GM12878 (cell line): ENCODE measurements around the gene SEC61A1. TPM values are rescaled to one million over a fixed set of nuclear protein-coding genes. Genes with fewer than 3 reads are reported as not detected.

Source experiments
- ATAC-seq: fragments of 200-7000 bp; cut with Tn5 transposase; 3 replicates; pipeline ENCODE4 v1.9.1; 2020; ENCODE audit warnings: mild to moderate bottlenecking, moderate library complexity
- BruUV-seq: library from RNA; stranded (reverse); fragments of 400-500 nt; replicated peaks from 2 replicates; lab custom pipeline; 2021; lab: Mats Ljungman, UMichigan
- CTCF ChIA-PET: fragments of 300-600 bp; sonication (Branson Sonifier 250); formaldehyde crosslinking; extraction: SDS; loops from one replicate; lab custom pipeline; 2021; ENCODE audit warnings: inconsistent platforms; lab: Yijun Ruan, JAX
- POLR2A ChIA-PET: fragments of 350-600 bp; formaldehyde crosslinking; extraction: SDS; loops from one replicate; lab custom pipeline; 2021; ENCODE audit warnings: inconsistent platforms; lab: Charles Lee
- RAD21 ChIA-PET: fragments of 300-600 bp; sonication (Branson Sonifier 250); formaldehyde crosslinking; loops from one replicate; lab custom pipeline; 2023; ENCODE audit warnings: antibody characterized with exemption; ENCODE audit not compliant: unreplicated experiment; lab: Charles Lee
- SMC1A ChIA-PET: fragments of 300-600 bp; sonication (Branson Sonifier 250); formaldehyde crosslinking; loops from one replicate; lab custom pipeline; 2023; ENCODE audit not compliant: unreplicated experiment, uncharacterized antibody; lab: Charles Lee
- DNase-seq: peaks from one replicate; pipeline ENCODE4 v3.0.0-alpha.2; 2011; ENCODE audit warnings: low read depth, low spot score
- FAIRE-seq: peaks from 3 replicates; lab custom pipeline; 2011; peaks lifted over from hg19 to GRCh38; lab: Jason Lieb, UNC
- H2AFZ ChIP-seq: 2 replicates; pipeline ENCODE4 v1.6.0; 2011; ENCODE audit warnings: low read depth, low read length, control low read depth; ENCODE audit not compliant: control insufficient read depth
- H3K27ac ChIP-seq: 2 replicates; pipeline ENCODE4 v1.5.1; 2011; ENCODE audit warnings: control low read depth; ENCODE audit not compliant: control insufficient read depth, insufficient read depth
- H3K27me3 ChIP-seq, 2 experiments: replicated peaks in 1 of 2; 2 replicates each; pipeline versions ENCODE4 v1.6.0 to v1.6.1; 2011; ENCODE audit warnings: low read length in 1 of 2; ENCODE audit not compliant: control insufficient read depth in 2 of 2, insufficient read depth in 2 of 2
- H3K36me3 ChIP-seq, 2 experiments: 2 replicates each; pipeline ENCODE4 v1.5.1; 2011; ENCODE audit warnings: low read length in 1 of 2; ENCODE audit not compliant: control insufficient read depth in 2 of 2, insufficient read depth in 2 of 2
- H3K4me1 ChIP-seq: 2 replicates; pipeline ENCODE4 v1.6.1; 2011; ENCODE audit warnings: mild to moderate bottlenecking, low read length, moderate library complexity, mixed read lengths; ENCODE audit not compliant: control insufficient read depth, insufficient read depth
- H3K4me2 ChIP-seq: 2 replicates; pipeline ENCODE4 v1.6.0; 2011; ENCODE audit warnings: control low read depth; ENCODE audit not compliant: control insufficient read depth, insufficient read depth
- H3K4me3 ChIP-seq: fragments of 200-600 bp; sonication (generic); 2 replicates; pipeline ENCODE4 v1.5.1; 2016
- H3K79me2 ChIP-seq: 2 replicates; pipeline ENCODE4 v1.6.0; 2011; ENCODE audit warnings: low read length; ENCODE audit not compliant: control insufficient read depth, insufficient read depth
- H3K9ac ChIP-seq: 2 replicates; pipeline ENCODE4 v1.8.0; 2011; ENCODE audit warnings: low read length, control low read depth, mixed read lengths; ENCODE audit not compliant: control insufficient read depth, insufficient read depth
- H3K9me3 ChIP-seq: replicated peaks from 3 replicates; pipeline ENCODE4 v1.5.1; 2011; ENCODE audit warnings: mild to moderate bottlenecking, low read length; ENCODE audit not compliant: control insufficient read depth, insufficient read depth
- H4K20me1 ChIP-seq: 2 replicates; pipeline ENCODE4 v1.6.0; 2011; ENCODE audit not compliant: control insufficient read depth, insufficient read depth
- ATF7 ChIP-seq: fragments of 450-650 bp; IDR thresholded peaks from 2 replicates; pipeline ENCODE4 v1.6.1; 2016; ENCODE audit warnings: low read depth, mild to moderate bottlenecking
- CBFB ChIP-seq: IDR thresholded peaks from 2 replicates; pipeline ENCODE4 v1.6.1; 2016; ENCODE audit warnings: antibody characterized with exemption, low read depth
- CREM ChIP-seq: IDR thresholded peaks from 2 replicates; pipeline ENCODE4 v1.6.1; 2014; ENCODE audit warnings: antibody characterized with exemption, low read depth
- EP300 ChIP-seq, 2 experiments: fragments of 150-350 bp in 1 of 2; IDR thresholded peaks; 2 replicates each; pipeline ENCODE4 v1.6.1; 2011 to 2012; ENCODE audit warnings: low read depth in 2 of 2, low read length in 2 of 2, borderline replicate concordance in 1 of 2, improper control_type of control experiment in 1 of 2, inconsistent platforms in 1 of 2; ENCODE audit not compliant: control insufficient read depth in 1 of 2
- EZH2 ChIP-seq: IDR thresholded peaks from 2 replicates; pipeline ENCODE4 v1.6.1; 2012; ENCODE audit warnings: low read depth, mild to moderate bottlenecking, control low read depth, inconsistent platforms, low read length, borderline replicate concordance; ENCODE audit not compliant: control insufficient read depth
- FOXM1 ChIP-seq: IDR thresholded peaks from 2 replicates; pipeline ENCODE4 v1.6.1; 2012; ENCODE audit warnings: low read depth, mild to moderate bottlenecking, inconsistent platforms, low read length, moderate library complexity
- GATAD2B ChIP-seq: fragments of 450-650 bp; conservative IDR thresholded peaks from 2 replicates; pipeline ENCODE4 v1.6.1; 2017; ENCODE audit warnings: low read depth, mild to moderate bottlenecking, moderate library complexity
- KDM1A ChIP-seq: fragments of 200-600 bp; sonication (generic); IDR thresholded peaks from 2 replicates; pipeline ENCODE4 v1.6.1; 2016; ENCODE audit warnings: borderline replicate concordance
- MTA3 ChIP-seq: IDR thresholded peaks from 2 replicates; pipeline ENCODE4 v1.6.1; 2012; ENCODE audit warnings: low read length, inconsistent platforms, borderline replicate concordance
- NKRF ChIP-seq: fragments of 450-650 bp; conservative IDR thresholded peaks from 2 replicates; pipeline ENCODE4 v1.6.1; 2017; ENCODE audit warnings: mild to moderate bottlenecking, moderate library complexity
- RAD21 ChIP-seq: IDR thresholded peaks from 2 replicates; pipeline ENCODE4 v1.6.1; 2011; ENCODE audit warnings: mild to moderate bottlenecking, low read depth, low read length, moderate library complexity; ENCODE audit not compliant: insufficient read depth
- RCOR1 ChIP-seq: conservative IDR thresholded peaks from 2 replicates; pipeline ENCODE4 v1.6.1; 2012; ENCODE audit warnings: low read depth, low read length, improper control_type of control experiment
- SP1 ChIP-seq: IDR thresholded peaks from one replicate; pipeline ENCODE4 v1.6.1; 2011; ENCODE audit warnings: low read depth, low read length
- SREBF2 ChIP-seq: IDR thresholded peaks from 2 replicates; pipeline ENCODE4 v1.6.1; 2012; ENCODE audit warnings: mild to moderate bottlenecking, low read length
- TCF7 ChIP-seq: IDR thresholded peaks from 2 replicates; pipeline ENCODE4 v1.6.1; 2014; ENCODE audit warnings: antibody characterized with exemption, borderline replicate concordance
- YY1 ChIP-seq: IDR thresholded peaks from 2 replicates; pipeline ENCODE4 v1.6.1; 2011; ENCODE audit warnings: low read depth, mild to moderate bottlenecking, low read length
- ZNF384 ChIP-seq: IDR thresholded peaks from 2 replicates; pipeline ENCODE4 v1.6.1; 2012; ENCODE audit warnings: low read depth, mild to moderate bottlenecking, low read length, improper control_type of control experiment, borderline replicate concordance
- ZSCAN29 ChIP-seq: fragments of 450-650 bp; IDR thresholded peaks from 2 replicates; pipeline ENCODE4 v1.6.1; 2017; ENCODE audit warnings: mild to moderate bottlenecking, moderate library complexity
- WGBS: methylation state at CpG from one replicate; pipeline ENCODE4 v1.1.6; 2016; ENCODE audit warnings: low lambda C conversion rate; ENCODE audit not compliant: insufficient replicate concordance, insufficient coverage; ENCODE audit errors: missing lambda C conversion rate; 5-methylcytosine and 5-hydroxymethylcytosine counted together
- in situ Hi-C: fragments of 300-500 bp; cut with MboI; formaldehyde crosslinking; loops from 9 replicates; pipeline ENCODE4 v1.14.3; 2018; ENCODE audit warnings: mixed read lengths
- intact Hi-C: fragments of 100-400 bp; cut with micrococcal nuclease; formaldehyde crosslinking; loops from one replicate; pipeline ENCODE4 v1.14.2; 2022; ENCODE audit not compliant: unreplicated experiment
- polyA plus RNA-seq, 11 experiments: library from polyadenylated mRNA; depleted of rRNA in 4 of 11; unstranded in 6 of 11; stranded (reverse) in 5 of 11; fragments of >200 nt; fragmentation: Nextera tagmentation in 4 of 11; fragmentation: Illumina TruSeq in 1 of 11; extraction: Ambion mirVana in 4 of 11; extraction: Trizol in 1 of 11; gene quantifications; 1 replicate in 1 of 11; 2 replicates in 10 of 11; pipeline versions ENCODE4 v1.2.1 to v1.2.3, GENCODE V29; 2011 to 2016; ENCODE audit warnings: inconsistent platforms in 2 of 11, missing spikeins in 2 of 11, low read depth in 1 of 11
- total RNA-seq, 4 experiments: library from RNA; depleted of rRNA in 3 of 4; stranded (reverse); fragments of >200 nt in 3 of 4; fragmentation: Illumina TruSeq in 1 of 4; extraction: Trizol in 1 of 4; gene quantifications; 2 replicates each; pipeline versions ENCODE4 v1.2.1 to v1.2.3, GENCODE V29; 2013 to 2021

SEC61A1 gene
- total and polyA plus RNA-seq, 10 of the 15 experiments (the other 5 are each of a cell fraction or from before 2014, with no cell fraction given) = 5.2 to 265 (median 142) TPM

- H3K36me3 ChIP-seq = no peaks in the 10 kb centered on the region
- TF ChIP-seq ATF7 (peak; percentile 30; the same call in 1 of the 2 replicates), CREM (0 out of 2 replicates have a peak, but pooled peaks have one; percentile 24), EP300 (IDR thresholded peaks at IDR 0.05; ENCODE audit: borderline replicate concordance in 1 of 2, control insufficient read depth in 1 of 2, low read depth in 2 of 2, low read length in 2 of 2) (no peak)
Measured at GRCh38 chr3:128012050-128012449, 40.2 kb upstream of the SEC61A1 start.

GRCh38 chr3:128014548-128014947, 37.7 kb upstream of the SEC61A1 start:
- H3K36me3 ChIP-seq = no peaks in the 10 kb centered on the region
- H3K9ac ChIP-seq = no peak overlapping the region
- H3K9me3 ChIP-seq = no peaks in the 10 kb centered on the region
- ChIA-PET POLR2A (no interaction called here), RAD21 (no interaction called here), CTCF (no interaction called here), SMC1A (no interaction called here)
- no TSS peak for BruUV-seq
- H3K4me2 ChIP-seq = no peak overlapping the region
- ATAC-seq (no peak), FAIRE-seq (no peak), DNase-seq (no peak)
- H3K27me3 ChIP-seq = no peaks in the 10 kb centered on the region
- WGBS = 63% methylated on average over 3 of the region's 3 CpGs
- intact Hi-C loops = no loop called here
- H4K20me1 ChIP-seq = no peaks in the 10 kb centered on the region
- no peak overlapping the region for H2AFZ ChIP-seq
- no peak overlapping the region for H3K27ac ChIP-seq
- H3K79me2 ChIP-seq = no peaks in the 10 kb centered on the region
- no peaks in the 10 kb centered on the region for H3K4me1 ChIP-seq
- in situ Hi-C loops = no loop called here
- no peak overlapping the region for H3K4me3 ChIP-seq
- no peak for TF ChIP-seq FOXM1
- no peak for TF ChIP-seq TCF7
- TF ChIP-seq ZNF384 = no peak
- no peak for TF ChIP-seq YY1
- TF ChIP-seq SREBF2 = no peak
- TF ChIP-seq RAD21 = no peak
- no peak for TF ChIP-seq ZSCAN29
- TF ChIP-seq EZH2 = no peak
- no peak for TF ChIP-seq SP1
- no peak for TF ChIP-seq MTA3
- TF ChIP-seq CBFB = no peak
- TF ChIP-seq GATAD2B = no peak
- no peak for TF ChIP-seq KDM1A
- TF ChIP-seq RCOR1 = no peak
- no peak for TF ChIP-seq NKRF

More at GRCh38 chr3:128012050-128012449, 40.2 kb upstream of the SEC61A1 start:
- ATAC-seq (no peak), FAIRE-seq (no peak), DNase-seq (no peak)
- no TSS peak for BruUV-seq
- no peak overlapping the region for H3K27ac ChIP-seq
- H3K27me3 ChIP-seq = no peaks in the 10 kb centered on the region
- WGBS = 70% methylated on average over 14 of the region's 14 CpGs
- H3K79me2 ChIP-seq = no peaks in the 10 kb centered on the region
- no peak overlapping the region for H3K4me3 ChIP-seq
- RAD21 ChIA-PET = no interaction called here
- H3K4me2 ChIP-seq = no peak overlapping the region
- no peak overlapping the region for H3K9ac ChIP-seq
- no peaks in the 10 kb centered on the region for H4K20me1 ChIP-seq
- CTCF ChIA-PET = no interaction called here
- H3K4me1 ChIP-seq = no peaks in the 10 kb centered on the region
- intact Hi-C loops = no loop called here
- POLR2A ChIA-PET = no interaction called here
- in situ Hi-C loops = no loop called here
- SMC1A ChIA-PET = interaction anchor here (0.6 kb wide), 1 partner anchor 363 kb away, joined by 3 read pairs; no protein-coding TSS in a partner anchor
- no peaks in the 10 kb centered on the region for H3K9me3 ChIP-seq
- no peak overlapping the region for H2AFZ ChIP-seq
